Measurements from ENCODE around the gene SH2D4B. TPM values are rescaled to one million over a fixed set of nuclear protein-coding genes. Genes with fewer than 3 reads are reported as not detected.
"Not testable (repeated sequence)": the region's sequence is repeated elsewhere in the genome, so short reads cannot be mapped to it uniquely, and the experiment has no call there.

SH2D4B gene
- total RNA-seq, 1 donor from 2014 or later = 0.07 TPM

GRCh38 chr10:80540618-80540980 lies 2.9 kb downstream of the SH2D4B start:
- intact Hi-C loops (cut with micrococcal nuclease) = no loop called here

- intact Hi-C loops (cut with micrococcal nuclease) = no loop called here
Measured at GRCh38 chr10:80540981-80541750, 3.5 kb downstream of the SH2D4B start.

- intact Hi-C loops (cut with micrococcal nuclease) = no loop called here
Measured at GRCh38 chr10:80542053-80542452, 4.4 kb downstream of the SH2D4B start.

GRCh38 chr10:80542652-80543318 lies 5.1 kb downstream of the SH2D4B start:
- intact Hi-C loops (cut with micrococcal nuclease) = no loop called here

GRCh38 chr10:80543319-80543672 lies 5.6 kb downstream of the SH2D4B start:
- intact Hi-C loops (cut with micrococcal nuclease) = not testable (repeated sequence)

- intact Hi-C loops (cut with micrococcal nuclease) = no loop called here
Measured at GRCh38 chr10:80544316-80544953, 6.7 kb downstream of the SH2D4B start.

GRCh38 chr10:80545258-80545881 lies 7.7 kb downstream of the SH2D4B start:
- intact Hi-C loops (cut with micrococcal nuclease) = no loop called here

GRCh38 chr10:80552151-80552646 lies 14.5 kb downstream of the SH2D4B start:
- intact Hi-C loops (cut with micrococcal nuclease) = no loop called here

- intact Hi-C loops (cut with micrococcal nuclease) = no loop called here
Measured at GRCh38 chr10:80553436-80553835, 15.7 kb downstream of the SH2D4B start.

GRCh38 chr10:80554050-80554449 lies 16.3 kb downstream of the SH2D4B start:
- intact Hi-C loops (cut with micrococcal nuclease) = no loop called here

GRCh38 chr10:80555415-80555814 lies 17.7 kb downstream of the SH2D4B start:
- intact Hi-C loops (cut with micrococcal nuclease) = no loop called here

GRCh38 chr10:80561950-80562349 lies 24.2 kb downstream of the SH2D4B start:
- intact Hi-C loops (cut with micrococcal nuclease) = no loop called here

GRCh38 chr10:80567292-80567691 lies 29.6 kb downstream of the SH2D4B start:
- intact Hi-C loops (cut with micrococcal nuclease) = no loop called here

- intact Hi-C loops (cut with micrococcal nuclease) = no loop called here
Measured at GRCh38 chr10:80569131-80569895, 31.6 kb downstream of the SH2D4B start.

- intact Hi-C loops (cut with micrococcal nuclease) = no loop called here
Measured at GRCh38 chr10:80571352-80571751, 33.6 kb downstream of the SH2D4B start.

GRCh38 chr10:80579181-80579763 lies 41.6 kb downstream of the SH2D4B start:
- intact Hi-C loops (cut with micrococcal nuclease) = no loop called here

- intact Hi-C loops (cut with micrococcal nuclease) = no loop called here
Measured at GRCh38 chr10:80579849-80580637, 42.3 kb downstream of the SH2D4B start.

- intact Hi-C loops (cut with micrococcal nuclease) = no loop called here
Measured at GRCh38 chr10:80580638-80581468, 43.2 kb downstream of the SH2D4B start.

- intact Hi-C loops (cut with micrococcal nuclease) = no loop called here
Measured at GRCh38 chr10:80581469-80581835, 43.8 kb downstream of the SH2D4B start.
